ENCODE measurements around the gene APOA1.

APOA1 gene

DNA sequence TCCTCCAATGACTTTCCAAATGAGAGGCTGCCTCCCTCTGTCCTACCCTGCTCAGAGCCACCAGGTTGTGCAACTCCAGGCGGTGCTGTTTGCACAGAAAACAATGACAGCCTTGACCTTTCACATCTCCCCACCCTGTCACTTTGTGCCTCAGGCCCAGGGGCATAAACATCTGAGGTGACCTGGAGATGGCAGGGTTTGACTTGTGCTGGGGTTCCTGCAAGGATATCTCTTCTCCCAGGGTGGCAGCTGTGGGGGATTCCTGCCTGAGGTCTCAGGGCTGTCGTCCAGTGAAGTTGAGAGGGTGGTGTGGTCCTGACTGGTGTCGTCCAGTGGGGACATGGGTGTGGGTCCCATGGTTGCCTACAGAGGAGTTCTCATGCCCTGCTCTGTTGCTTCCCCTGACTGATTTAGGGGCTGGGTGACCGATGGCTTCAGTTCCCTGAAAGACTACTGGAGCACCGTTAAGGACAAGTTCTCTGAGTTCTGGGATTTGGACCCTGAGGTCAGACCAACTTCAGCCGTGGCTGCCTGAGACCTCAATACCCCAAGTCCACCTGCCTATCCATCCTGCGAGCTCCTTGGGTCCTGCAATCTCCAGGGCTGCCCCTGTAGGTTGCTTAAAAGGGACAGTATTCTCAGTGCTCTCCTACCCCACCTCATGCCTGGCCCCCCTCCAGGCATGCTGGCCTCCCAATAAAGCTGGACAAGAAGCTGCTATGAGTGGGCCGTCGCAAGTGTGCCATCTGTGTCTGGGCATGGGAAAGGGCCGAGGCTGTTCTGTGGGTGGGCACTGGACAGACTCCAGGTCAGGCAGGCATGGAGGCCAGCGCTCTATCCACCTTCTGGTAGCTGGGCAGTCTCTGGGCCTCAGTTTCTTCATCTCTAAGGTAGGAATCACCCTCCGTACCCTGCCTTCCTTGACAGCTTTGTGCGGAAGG is 4.8 kb downstream of the APOA1 start:
- Histone ChIP-seq H2AFZ (ENCODE audit: low read depth, low read length) (no peak overlapping the region), H4K20me1 (ENCODE audit: insufficient read depth, low read length) (no peaks in the 10 kb centered on the region), H3K4me3 (ENCODE audit: low read depth in 1 of 2, low read length in 2 of 2) (no peak overlapping the region), H3K36me3 (ENCODE audit: insufficient read depth, low read length) (no peaks in the 10 kb centered on the region), H3K9ac (ENCODE audit: low read depth, low read length) (no peak overlapping the region), H3K4me1 (ENCODE audit: insufficient read depth, low read length) (peaks cover 21% of the 10 kb centered on the region), H3K27me3 (ENCODE audit: insufficient read depth, low read length, poor library complexity) (no peaks in the 10 kb centered on the region), H3K9me3 (ENCODE audit: insufficient read depth, low read length, severe bottlenecking) (no peaks in the 10 kb centered on the region), H3K79me2 (ENCODE audit: insufficient read depth, low read length) (no peaks in the 10 kb centered on the region), H3K27ac (ENCODE audit: low read length) (no peak overlapping the region), H3K4me2 (ENCODE audit: insufficient read depth, low read length) (no peak overlapping the region)
- DNase-seq, result no peak
- ATAC-seq (ENCODE audit: insufficient read depth, low read depth), result no peak
- TF ChIP-seq, protein P1, sequence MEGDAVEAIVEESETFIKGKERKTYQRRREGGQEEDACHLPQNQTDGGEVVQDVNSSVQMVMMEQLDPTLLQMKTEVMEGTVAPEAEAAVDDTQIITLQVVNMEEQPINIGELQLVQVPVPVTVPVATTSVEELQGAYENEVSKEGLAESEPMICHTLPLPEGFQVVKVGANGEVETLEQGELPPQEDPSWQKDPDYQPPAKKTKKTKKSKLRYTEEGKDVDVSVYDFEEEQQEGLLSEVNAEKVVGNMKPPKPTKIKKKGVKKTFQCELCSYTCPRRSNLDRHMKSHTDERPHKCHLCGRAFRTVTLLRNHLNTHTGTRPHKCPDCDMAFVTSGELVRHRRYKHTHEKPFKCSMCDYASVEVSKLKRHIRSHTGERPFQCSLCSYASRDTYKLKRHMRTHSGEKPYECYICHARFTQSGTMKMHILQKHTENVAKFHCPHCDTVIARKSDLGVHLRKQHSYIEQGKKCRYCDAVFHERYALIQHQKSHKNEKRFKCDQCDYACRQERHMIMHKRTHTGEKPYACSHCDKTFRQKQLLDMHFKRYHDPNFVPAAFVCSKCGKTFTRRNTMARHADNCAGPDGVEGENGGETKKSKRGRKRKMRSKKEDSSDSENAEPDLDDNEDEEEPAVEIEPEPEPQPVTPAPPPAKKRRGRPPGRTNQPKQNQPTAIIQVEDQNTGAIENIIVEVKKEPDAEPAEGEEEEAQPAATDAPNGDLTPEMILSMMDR (IDR thresholded peaks at IDR 0.05; ENCODE audit: borderline replicate concordance, extremely low read depth, low read length, poor library complexity, severe bottlenecking), result peak; percentile 19
- no peak for TF ChIP-seq EZH2 (IDR thresholded peaks at IDR 0.05; ENCODE audit: borderline replicate concordance, low read depth, low read length, severe bottlenecking)

DNA sequence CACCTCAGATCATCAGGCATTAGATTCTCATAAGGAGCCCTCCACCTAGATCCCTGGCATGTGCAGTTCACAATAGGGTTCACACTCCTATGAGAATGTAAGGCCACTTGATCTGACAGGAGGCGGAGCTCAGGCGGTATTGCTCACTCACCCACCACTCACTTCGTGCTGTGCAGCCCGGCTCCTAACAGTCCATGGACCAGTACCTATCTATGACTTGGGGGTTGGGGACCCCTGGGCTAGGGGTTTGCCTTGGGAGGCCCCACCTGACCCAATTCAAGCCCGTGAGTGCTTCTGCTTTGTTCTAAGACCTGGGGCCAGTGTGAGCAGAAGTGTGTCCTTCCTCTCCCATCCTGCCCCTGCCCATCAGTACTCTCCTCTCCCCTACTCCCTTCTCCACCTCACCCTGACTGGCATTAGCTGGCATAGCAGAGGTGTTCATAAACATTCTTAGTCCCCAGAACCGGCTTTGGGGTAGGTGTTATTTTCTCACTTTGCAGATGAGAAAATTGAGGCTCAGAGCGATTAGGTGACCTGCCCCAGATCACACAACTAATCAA is 5.6 kb downstream of the APOA1 start:
- TF ChIP-seq EZH2 (IDR thresholded peaks at IDR 0.05; ENCODE audit: borderline replicate concordance, low read depth, low read length, severe bottlenecking), result no peak
- TF ChIP-seq, protein P1 (IDR thresholded peaks at IDR 0.05; ENCODE audit: borderline replicate concordance, extremely low read depth, low read length, poor library complexity, severe bottlenecking), result no peak
- no peak overlapping the region for H3K4me3 ChIP-seq (ENCODE audit: low read depth in 1 of 2, low read length in 2 of 2)
- no peaks in the 10 kb centered on the region for H3K36me3 ChIP-seq (ENCODE audit: insufficient read depth, low read length)
- H2AFZ ChIP-seq (ENCODE audit: low read depth, low read length), result no peak overlapping the region
- DNase-seq (no peak), ATAC-seq (ENCODE audit: insufficient read depth, low read depth) (no peak)
- no peaks in the 10 kb centered on the region for H3K9me3 ChIP-seq (ENCODE audit: insufficient read depth, low read length, severe bottlenecking)
- H3K27me3 ChIP-seq (ENCODE audit: insufficient read depth, low read length, poor library complexity), result no peaks in the 10 kb centered on the region
- H3K9ac ChIP-seq (ENCODE audit: low read depth, low read length), result no peak overlapping the region
- no peaks in the 10 kb centered on the region for H4K20me1 ChIP-seq (ENCODE audit: insufficient read depth, low read length)
- peaks cover 21% of the 10 kb centered on the region for H3K4me1 ChIP-seq (ENCODE audit: insufficient read depth, low read length)
- no peak overlapping the region for H3K4me2 ChIP-seq (ENCODE audit: insufficient read depth, low read length)
- H3K79me2 ChIP-seq (ENCODE audit: insufficient read depth, low read length), result no peaks in the 10 kb centered on the region
- no peak overlapping the region for H3K27ac ChIP-seq (ENCODE audit: low read length)

DNA sequence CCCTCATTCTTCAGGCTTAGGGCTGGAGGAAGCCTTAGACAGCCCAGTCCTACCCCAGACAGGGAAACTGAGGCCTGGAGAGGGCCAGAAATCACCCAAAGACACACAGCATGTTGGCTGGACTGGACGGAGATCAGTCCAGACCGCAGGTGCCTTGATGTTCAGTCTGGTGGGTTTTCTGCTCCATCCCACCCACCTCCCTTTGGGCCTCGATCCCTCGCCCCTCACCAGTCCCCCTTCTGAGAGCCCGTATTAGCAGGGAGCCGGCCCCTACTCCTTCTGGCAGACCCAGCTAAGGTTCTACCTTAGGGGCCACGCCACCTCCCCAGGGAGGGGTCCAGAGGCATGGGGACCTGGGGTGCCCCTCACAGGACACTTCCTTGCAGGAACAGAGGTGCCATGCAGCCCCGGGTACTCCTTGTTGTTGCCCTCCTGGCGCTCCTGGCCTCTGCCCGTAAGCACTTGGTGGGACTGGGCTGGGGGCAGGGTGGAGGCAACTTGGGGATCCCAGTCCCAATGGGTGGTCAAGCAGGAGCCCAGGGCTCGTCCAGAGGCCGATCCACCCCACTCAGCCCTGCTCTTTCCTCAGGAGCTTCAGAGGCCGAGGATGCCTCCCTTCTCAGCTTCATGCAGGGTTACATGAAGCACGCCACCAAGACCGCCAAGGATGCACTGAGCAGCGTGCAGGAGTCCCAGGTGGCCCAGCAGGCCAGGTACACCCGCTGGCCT is 7.1 kb downstream of the APOA1 start:
- H3K79me2 ChIP-seq (ENCODE audit: insufficient read depth, low read length), result no peaks in the 10 kb centered on the region
- no peak overlapping the region for H2AFZ ChIP-seq (ENCODE audit: low read depth, low read length)
- H3K36me3 ChIP-seq (ENCODE audit: insufficient read depth, low read length), result no peaks in the 10 kb centered on the region
- no peaks in the 10 kb centered on the region for H4K20me1 ChIP-seq (ENCODE audit: insufficient read depth, low read length)
- no peak overlapping the region for H3K9ac ChIP-seq (ENCODE audit: low read depth, low read length)
- DNase-seq (no peak), ATAC-seq (ENCODE audit: insufficient read depth, low read depth) (no peak)
- no peaks in the 10 kb centered on the region for H3K9me3 ChIP-seq (ENCODE audit: insufficient read depth, low read length, severe bottlenecking)
- H3K27me3 ChIP-seq (ENCODE audit: insufficient read depth, low read length, poor library complexity), result no peaks in the 10 kb centered on the region
- TF ChIP-seq, protein P1 (IDR thresholded peaks at IDR 0.05; ENCODE audit: borderline replicate concordance, extremely low read depth, low read length, poor library complexity, severe bottlenecking), result no peak
- no peak overlapping the region for H3K4me2 ChIP-seq (ENCODE audit: insufficient read depth, low read length)
- no peak overlapping the region for H3K4me3 ChIP-seq (ENCODE audit: low read depth in 1 of 2, low read length in 2 of 2)
- H3K4me1 ChIP-seq (ENCODE audit: insufficient read depth, low read length), result peaks cover 7% of the 10 kb centered on the region
- H3K27ac ChIP-seq (ENCODE audit: low read length), result no peak overlapping the region
